Cerebellar cortex (tissue), 1 donor: ENCODE results near the gene TSR3.

Source experiments
- DNase-seq: peaks from one replicate; pipeline ENCODE4 v3.0.0-alpha.2; 2015; ENCODE audit warnings: low spot score

TSR3 gene

GRCh38 chr16:1351215-1351581 is 480 bp downstream of the TSR3 start:
- no peak for DNase-seq

GRCh38 chr16:1350691-1351090 is 987 bp downstream of the TSR3 start:
- no peak for DNase-seq

DNA sequence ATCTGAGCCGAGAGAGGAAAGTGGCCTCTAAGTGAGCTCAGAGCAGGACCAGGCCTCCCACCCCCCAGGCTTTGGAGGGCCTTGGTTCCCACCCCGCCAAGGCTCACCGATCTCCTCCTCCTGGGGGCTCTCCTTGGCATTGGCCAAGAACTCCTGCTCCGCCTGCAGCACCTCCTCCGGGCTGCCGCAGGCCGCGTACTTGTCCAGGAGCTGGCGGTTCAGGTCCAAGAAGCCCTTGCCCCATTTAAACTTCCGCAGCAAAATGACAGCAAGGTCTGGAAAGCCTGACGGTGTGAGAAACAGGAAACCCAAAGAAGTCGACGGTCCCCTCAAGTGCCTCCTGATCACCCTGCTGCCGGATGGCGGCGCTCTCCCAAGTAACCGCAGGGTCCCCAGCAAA is 1.7 kb downstream of the TSR3 start:
- no peak for DNase-seq

DNA sequence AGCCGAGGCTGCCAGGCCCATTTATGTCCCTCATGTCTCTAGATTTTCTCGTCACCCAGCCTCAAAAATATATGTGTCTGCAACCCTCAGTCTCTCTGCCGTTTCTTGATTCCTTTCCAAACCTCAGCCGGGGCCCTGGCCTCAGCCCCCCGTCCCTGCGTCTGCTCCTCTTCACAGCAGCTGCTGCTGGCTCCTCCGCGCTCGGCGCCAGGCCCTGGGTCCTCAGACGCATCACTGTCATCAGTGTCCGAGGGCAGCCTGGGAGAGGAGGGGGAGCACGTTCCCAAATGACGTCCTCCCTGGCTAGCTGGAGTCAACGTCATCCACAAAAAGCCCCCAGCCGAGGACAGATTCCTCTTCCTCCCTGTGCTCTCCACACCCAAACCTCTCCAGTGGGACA is 2.3 kb downstream of the TSR3 start:
- DNase-seq: no peak

DNA sequence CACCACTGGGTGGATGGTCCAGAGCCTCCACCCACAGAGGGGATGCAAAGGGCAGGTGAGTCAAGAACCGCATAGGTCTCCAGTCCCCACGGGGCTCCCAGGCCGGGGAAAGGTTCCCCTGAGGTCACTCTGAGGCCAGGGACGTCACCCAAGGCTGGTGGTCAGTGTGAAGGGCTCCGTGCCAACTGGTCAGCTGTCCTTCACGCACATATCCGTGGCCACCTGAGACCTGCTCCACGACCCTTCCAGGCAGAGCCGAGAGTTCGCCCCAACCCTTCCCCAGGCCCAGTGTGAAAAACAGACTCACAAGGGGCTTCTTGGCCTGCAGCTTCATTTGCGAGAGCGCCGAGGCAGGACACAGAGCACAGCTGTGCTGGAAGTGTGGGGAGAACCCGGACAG is 2.8 kb downstream of the TSR3 start:
- DNase-seq: no peak

DNA sequence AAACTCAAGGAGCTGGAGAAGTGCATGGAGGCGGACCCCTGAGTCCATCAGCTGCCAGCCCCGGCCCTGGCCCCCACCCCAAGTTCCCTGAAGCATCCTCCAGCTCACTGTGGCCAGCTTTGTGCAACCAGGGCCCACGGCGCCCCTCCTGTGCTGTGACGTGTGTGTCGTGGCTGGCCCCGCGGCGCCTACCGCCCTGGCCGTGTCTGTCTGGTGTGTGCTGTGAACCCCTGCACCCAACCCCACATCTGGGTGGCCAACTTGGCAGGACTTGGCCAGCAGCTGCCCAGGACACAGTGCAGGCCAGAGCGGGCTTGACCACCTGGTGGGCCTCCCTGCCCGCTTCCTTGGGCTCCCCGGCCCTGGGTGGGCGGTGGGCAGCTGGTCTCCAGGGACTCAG is 3.2 kb downstream of the TSR3 start:
- DNase-seq: no peak

DNA sequence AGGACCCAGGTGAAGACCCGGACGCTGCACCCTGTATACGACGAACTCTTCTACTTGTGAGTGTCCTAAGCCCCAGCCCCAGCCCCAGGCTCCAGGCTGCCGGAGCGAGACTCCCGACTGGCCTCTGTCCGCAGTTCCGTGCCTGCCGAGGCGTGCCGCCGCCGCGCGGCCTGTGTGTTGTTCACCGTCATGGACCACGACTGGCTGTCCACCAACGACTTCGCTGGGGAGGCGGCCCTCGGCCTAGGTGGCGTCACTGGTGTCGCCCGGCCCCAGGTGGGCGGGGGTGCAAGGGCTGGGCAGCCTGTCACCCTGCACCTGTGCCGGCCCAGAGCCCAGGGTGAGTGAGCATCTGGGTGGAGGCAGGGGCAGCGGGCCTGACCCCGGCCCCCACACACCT is 3.7 kb downstream of the TSR3 start:
- DNase-seq: no peak

GRCh38 chr16:1347286-1347855 is 4.3 kb downstream of the TSR3 start:
- no peak for DNase-seq

DNA sequence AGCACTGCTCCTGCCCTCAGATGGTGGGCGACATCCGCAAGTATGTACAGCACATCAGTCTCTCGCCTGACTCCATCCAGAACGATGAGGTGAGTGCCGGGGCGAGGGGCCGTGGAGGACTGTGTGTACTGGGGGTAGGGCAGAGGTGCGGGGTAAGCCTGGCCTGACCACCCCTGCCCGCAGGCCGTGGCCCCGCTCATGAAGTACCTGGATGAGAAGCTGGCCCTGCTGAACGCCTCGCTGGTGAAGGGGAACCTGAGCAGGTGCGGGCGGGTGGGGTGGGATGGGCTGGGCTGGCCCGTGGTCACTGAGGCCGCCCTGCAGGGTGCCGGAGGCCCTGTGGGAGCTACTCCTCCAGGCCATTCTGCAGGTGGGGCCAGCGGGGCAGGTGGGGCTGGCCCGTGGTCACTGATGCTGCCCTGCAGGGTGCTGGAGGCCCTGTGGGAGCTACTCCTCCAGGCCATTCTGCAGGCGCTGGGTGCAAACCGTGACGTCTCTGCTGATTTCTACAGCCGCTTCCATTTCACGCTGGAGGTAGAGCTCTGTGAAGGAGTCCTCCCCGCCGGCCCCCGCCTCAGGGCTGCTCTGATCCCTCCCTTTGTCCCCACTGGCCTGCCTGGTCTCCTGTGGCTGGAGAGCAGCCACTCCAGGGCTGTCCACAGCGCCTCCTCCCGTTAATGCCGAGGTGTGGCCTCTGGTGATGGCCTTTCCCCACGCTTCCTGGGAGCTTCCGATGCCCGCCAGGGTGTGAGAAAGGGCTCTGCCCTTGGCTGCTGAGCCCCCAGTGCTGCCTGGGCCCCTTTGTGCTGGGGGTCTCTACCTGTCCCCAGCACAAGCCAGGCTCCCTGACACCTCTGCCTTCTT is 5.0 kb downstream of the TSR3 start:
- DNase-seq: no peak

- no peak for DNase-seq
These were observed 5.8 kb downstream of the TSR3 start for GRCh38 chr16:1345651-1346421.

DNA sequence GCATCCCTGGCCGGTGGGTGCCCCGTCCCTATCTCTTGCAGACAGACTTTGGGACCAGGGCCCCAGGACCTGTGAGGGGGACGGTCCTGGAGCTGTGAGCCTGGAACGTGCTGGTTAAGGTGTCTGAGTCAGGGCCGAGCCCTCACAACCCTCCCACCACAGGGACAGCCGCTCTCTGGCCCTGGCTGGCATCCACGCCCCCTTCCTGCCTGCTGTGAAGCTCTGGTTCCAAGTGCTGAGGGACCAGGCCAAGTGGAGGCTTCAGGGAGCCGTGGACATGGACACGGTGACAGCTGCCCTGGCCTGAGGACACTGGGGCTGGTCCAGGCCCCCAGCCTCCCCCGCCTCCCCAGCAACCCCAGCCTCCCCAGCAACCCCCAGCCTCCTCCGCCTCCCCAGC is 6.6 kb downstream of the TSR3 start:
- DNase-seq: no peak

DNA sequence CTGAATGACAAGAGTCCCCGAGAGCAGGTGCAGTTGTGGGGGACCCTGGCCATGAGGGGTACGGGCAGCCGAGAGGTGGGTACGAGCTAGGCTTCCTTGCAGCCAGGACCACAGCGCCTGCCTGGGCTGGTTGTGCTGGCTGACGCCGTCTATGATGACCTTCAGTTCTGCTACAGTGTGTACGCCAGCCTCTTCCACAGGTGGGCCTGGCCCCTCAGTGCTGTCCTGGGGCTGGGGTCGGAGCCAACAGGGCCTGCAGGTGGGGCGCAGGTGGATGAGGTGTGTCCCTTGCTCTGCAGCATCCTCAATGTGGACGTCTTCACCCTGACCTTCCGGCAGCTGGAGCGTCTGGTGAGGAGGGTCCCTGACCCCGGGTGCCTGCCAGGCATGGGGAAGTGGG is 7.2 kb downstream of the TSR3 start:
- no peak for DNase-seq

GRCh38 chr16:1343428-1344242 is 8.0 kb downstream of the TSR3 start:
- no peak for DNase-seq

DNA sequence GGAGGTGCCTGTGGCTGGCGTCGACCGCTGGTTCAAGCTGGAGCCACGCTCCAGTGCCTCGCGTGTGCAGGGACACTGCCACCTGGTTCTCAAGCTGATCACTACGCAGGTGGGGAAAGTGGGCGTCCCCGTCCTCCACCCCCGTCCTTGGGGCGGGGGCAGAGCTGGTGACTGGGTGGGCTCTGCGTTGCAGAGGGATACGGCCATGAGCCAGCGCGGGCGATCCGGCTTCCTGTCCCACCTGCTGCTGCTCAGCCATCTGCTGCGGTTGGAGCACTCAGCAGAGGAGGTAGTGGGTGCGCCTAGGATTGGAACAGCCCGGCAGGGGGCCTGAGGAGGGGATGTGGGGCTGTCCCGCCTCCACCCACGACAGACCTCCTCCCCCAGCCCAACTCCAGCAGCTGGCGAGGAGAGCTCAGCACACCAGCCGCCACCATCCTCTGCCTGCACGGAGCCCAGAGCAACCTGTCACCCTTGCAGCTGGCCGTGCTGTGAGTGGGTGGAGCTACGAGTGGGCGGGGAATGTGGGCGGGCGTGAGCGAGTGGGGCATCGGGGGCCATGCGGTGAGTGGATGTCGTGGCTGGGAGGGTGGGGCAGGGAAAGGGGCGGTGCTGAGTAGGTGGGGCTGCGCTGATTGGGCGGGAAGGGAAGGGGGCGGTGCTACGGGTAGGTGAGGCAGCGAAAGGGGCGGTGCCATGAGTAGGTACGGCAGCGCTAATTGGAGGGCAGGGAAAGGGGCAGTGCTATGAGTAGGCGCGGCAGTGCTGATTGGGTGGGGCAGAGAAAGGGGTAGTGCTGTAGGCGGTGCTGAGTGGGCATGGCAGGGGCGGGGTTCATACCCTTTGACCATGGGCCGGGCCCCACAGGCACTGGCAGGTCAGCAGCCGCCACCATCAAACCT is 8.9 kb downstream of the TSR3 start:
- peak; percentile 95 for DNase-seq

GRCh38 chr16:1341495-1342420 is 9.9 kb downstream of the TSR3 start:
- DNase-seq: no peak

- no peak for DNase-seq
These were observed 10.8 kb downstream of the TSR3 start for GRCh38 chr16:1340730-1341494.

GRCh38 chr16:1338855-1339675 is 12.6 kb downstream of the TSR3 start:
- no peak for DNase-seq

DNA sequence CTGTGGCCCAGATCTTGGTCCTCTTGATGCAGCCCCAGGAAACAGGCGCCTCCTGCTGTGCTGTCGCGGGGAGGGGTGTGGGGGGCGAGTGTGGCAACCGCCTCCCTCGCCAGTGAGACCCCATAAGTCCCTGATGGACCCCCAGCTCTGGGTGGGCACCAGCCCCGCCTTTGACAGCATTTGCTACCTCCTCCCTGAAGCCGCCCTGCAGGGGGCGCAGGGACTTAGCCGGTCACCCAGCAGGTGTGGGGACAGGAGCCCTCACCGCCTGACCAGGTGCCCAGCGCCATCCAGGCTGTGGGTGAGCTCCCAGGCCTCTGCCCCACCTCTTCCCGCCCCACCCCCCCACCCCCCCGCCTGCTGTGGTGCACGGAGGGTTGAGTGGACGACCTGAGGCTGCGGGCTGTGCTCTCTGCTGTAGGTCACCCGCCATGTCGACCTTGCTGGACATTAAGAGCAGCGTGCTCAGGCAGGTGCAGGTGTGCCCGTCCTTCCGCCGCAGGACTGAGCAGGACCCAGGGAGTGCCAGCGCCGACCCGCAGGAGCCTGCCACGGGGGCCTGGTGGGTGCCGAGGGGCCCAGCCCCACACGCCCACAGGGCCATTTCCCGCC is 13.5 kb downstream of the TSR3 start:
- DNase-seq: no peak
